Fibroblast of lung (primary cell): ENCODE results near the gene SLC16A10. TPM values are rescaled to one million over a fixed set of nuclear protein-coding genes. Genes with fewer than 3 reads are reported as not detected.

Source experiments
- DNase-seq, 2 donors: peaks; one replicate each; pipeline versions ENCODE4 v3.0.0 to v3.0.0-alpha.2; 2010; ENCODE audit warnings: low read depth in 2 of 2
- H2AFZ ChIP-seq: 2 replicates; pipeline ENCODE4 v1.5.1; 2012; ENCODE audit warnings: low read length, control low read depth, inconsistent platforms
- H3K27ac ChIP-seq: 2 replicates; pipeline ENCODE4 v1.5.1; 2011; ENCODE audit warnings: low read length, control low read depth; ENCODE audit not compliant: insufficient read depth
- H3K27me3 ChIP-seq: 2 replicates; pipeline ENCODE4 v1.5.1; 2011; ENCODE audit warnings: mild to moderate bottlenecking, low read length; ENCODE audit not compliant: control insufficient read depth, insufficient read depth
- H3K36me3 ChIP-seq: 2 replicates; pipeline ENCODE4 v1.5.1; 2011; ENCODE audit warnings: low read length; ENCODE audit not compliant: control insufficient read depth, insufficient read depth
- H3K4me1 ChIP-seq: 2 replicates; pipeline ENCODE4 v1.5.1; 2011; ENCODE audit warnings: low read length; ENCODE audit not compliant: control insufficient read depth, insufficient read depth; ENCODE audit errors: extremely low read depth
- H3K4me2 ChIP-seq: 2 replicates; pipeline ENCODE4 v1.5.1; 2011; ENCODE audit warnings: low read length, control low read depth; ENCODE audit not compliant: insufficient read depth; ENCODE audit errors: extremely low read depth
- H3K4me3 ChIP-seq, 4 experiments: fragments of 200-600 bp in 1 of 4; sonication (generic) in 1 of 4; replicated peaks in 1 of 4; 2 replicates each; pipeline ENCODE4 v1.5.1; 2011 to 2016; ENCODE audit warnings: low read length in 4 of 4, low read depth in 3 of 4, mild to moderate bottlenecking in 3 of 4, control low read depth in 2 of 4, inconsistent platforms in 1 of 4, mixed read lengths in 1 of 4; ENCODE audit not compliant: insufficient read depth in 1 of 4; ENCODE audit errors: control extremely low read depth in 1 of 4
- H3K79me2 ChIP-seq: 2 replicates; pipeline ENCODE4 v1.5.1; 2012; ENCODE audit warnings: mild to moderate bottlenecking, low read length, inconsistent platforms; ENCODE audit not compliant: control insufficient read depth, insufficient read depth
- H3K9ac ChIP-seq: 2 replicates; pipeline ENCODE4 v1.5.1; 2011; ENCODE audit warnings: mild to moderate bottlenecking, low read length, control low read depth; ENCODE audit not compliant: insufficient read depth
- H3K9me3 ChIP-seq: 2 replicates; pipeline ENCODE4 v1.5.1; 2012; ENCODE audit warnings: low read depth, low read length; ENCODE audit not compliant: control insufficient read depth, insufficient read depth
- H4K20me1 ChIP-seq: 2 replicates; pipeline ENCODE4 v1.5.1; 2011; ENCODE audit warnings: low read length; ENCODE audit not compliant: control insufficient read depth, insufficient read depth; ENCODE audit errors: extremely low read depth
- CTCF ChIP-seq, 2 donors: IDR thresholded peaks in 1 of 2; conservative IDR thresholded peaks in 1 of 2; 1 replicate in 1 of 2; 2 replicates in 1 of 2; pipeline ENCODE4 v1.5.1; 2011 to 2012; ENCODE audit warnings: low read length in 2 of 2, control low read depth in 1 of 2, inconsistent platforms in 1 of 2, low read depth in 1 of 2, mild to moderate bottlenecking in 1 of 2
- EZH2 ChIP-seq: IDR thresholded peaks from 2 replicates; pipeline ENCODE4 v1.5.1; 2012; ENCODE audit warnings: low read length, control low read depth, mild to moderate bottlenecking; ENCODE audit errors: missing control alignments
- polyA plus RNA-seq, 2 donors: library from polyadenylated mRNA; depleted of rRNA in 1 of 2; stranded (reverse) in 1 of 2; unstranded in 1 of 2; fragments of >200 nt; gene quantifications; 2 replicates each; pipeline ENCODE4 v1.2.1, GENCODE V29; 2011 to 2012; ENCODE audit warnings: missing spikeins in 1 of 2
- total RNA-seq: library from RNA; depleted of rRNA; stranded (reverse); fragments of >200 nt; gene quantifications from 2 replicates; pipeline ENCODE4 v1.2.1, GENCODE V29; 2014

The SLC16A10 gene
- total and polyA plus RNA-seq, 2 donors (not counting 1 experiment from before 2014, with no cell fraction given), result not detected

- Histone ChIP-seq H3K4me2 (no peak overlapping the region), H4K20me1 (no peaks in the 10 kb centered on the region), H3K27me3 (no peaks in the 10 kb centered on the region), H3K79me2 (no peaks in the 10 kb centered on the region), H3K4me1 (no peaks in the 10 kb centered on the region), H3K9me3 (no peaks in the 10 kb centered on the region), H3K4me3 (no peak overlapping the region), H3K36me3 (no peaks in the 10 kb centered on the region), H3K9ac (no peak overlapping the region), H3K27ac (no peak overlapping the region), H2AFZ (no peak overlapping the region)
- DNase-seq, result no peak
- TF ChIP-seq EZH2, result no peak
- TF ChIP-seq CTCF (conservative IDR thresholded peaks at IDR 0.05 in 1 of 2, IDR thresholded peaks at IDR 0.05 in 1 of 2; ENCODE audit: low read depth in 1 of 2, low read length in 2 of 2), result no peak
Observed at GRCh38 chr6:111222341-111222740, 135.0 kb downstream of the SLC16A10 start.

GRCh38 chr6:111228094-111228493 is 140.8 kb downstream of the SLC16A10 start:
- Histone ChIP-seq H2AFZ (no peak overlapping the region), H3K79me2 (no peaks in the 10 kb centered on the region), H3K9ac (no peak overlapping the region), H3K4me3 (no peak overlapping the region), H3K9me3 (no peaks in the 10 kb centered on the region), H3K4me1 (peaks cover 13% of the 10 kb centered on the region), H3K27ac (peak overlapping the region; percentile 66), H3K36me3 (no peaks in the 10 kb centered on the region), H3K27me3 (no peaks in the 10 kb centered on the region), H3K4me2 (peak overlapping the region; percentile 56), H4K20me1 (no peaks in the 10 kb centered on the region)
- peak; percentile 47 to 59 for DNase-seq
- TF ChIP-seq CTCF (conservative IDR thresholded peaks at IDR 0.05 in 1 of 2, IDR thresholded peaks at IDR 0.05 in 1 of 2; ENCODE audit: low read depth in 1 of 2, low read length in 2 of 2), result no peak
- no peak for TF ChIP-seq EZH2

- H3K27ac ChIP-seq, result peak overlapping the region; percentile 26
Observed at GRCh38 chr6:111230351-111231089, 143.2 kb downstream of the SLC16A10 start.

More at GRCh38 chr6:111230351-111231089, 143.2 kb downstream of the SLC16A10 start:
- no peaks in the 10 kb centered on the region for H3K79me2 ChIP-seq
- peaks cover 13% of the 10 kb centered on the region for H3K4me1 ChIP-seq
- H3K36me3 ChIP-seq, result no peaks in the 10 kb centered on the region
- H3K4me3 ChIP-seq, result no peak overlapping the region
- no peak overlapping the region for H2AFZ ChIP-seq
- H3K9ac ChIP-seq, result no peak overlapping the region
- H3K27me3 ChIP-seq, result no peaks in the 10 kb centered on the region
- peak; percentile 86 to 93 for DNase-seq
- no peaks in the 10 kb centered on the region for H4K20me1 ChIP-seq
- H3K4me2 ChIP-seq, result no peak overlapping the region
- H3K9me3 ChIP-seq, result no peaks in the 10 kb centered on the region
- TF ChIP-seq CTCF (conservative IDR thresholded peaks at IDR 0.05 in 1 of 2, IDR thresholded peaks at IDR 0.05 in 1 of 2; ENCODE audit: low read depth in 1 of 2, low read length in 2 of 2), result no peak
- TF ChIP-seq EZH2, result no peak
